Daoy (cell line): ENCODE measurements around the gene LMF2. TPM values are rescaled to one million over a fixed set of nuclear protein-coding genes. Genes with fewer than 3 reads are reported as not detected.

Experiments used
- DNase-seq: peaks from one replicate; pipeline ENCODE4 v3.0.0-alpha.2; 2015; ENCODE audit warnings: low read depth
- total RNA-seq: library from RNA; depleted of rRNA; stranded (reverse); fragments of >200 nt; shearing (Covaris generic); gene quantifications from 2 replicates; pipeline ENCODE4 v1.2.3, GENCODE V29; 2014; rRNA removed

The LMF2 gene, protein sequence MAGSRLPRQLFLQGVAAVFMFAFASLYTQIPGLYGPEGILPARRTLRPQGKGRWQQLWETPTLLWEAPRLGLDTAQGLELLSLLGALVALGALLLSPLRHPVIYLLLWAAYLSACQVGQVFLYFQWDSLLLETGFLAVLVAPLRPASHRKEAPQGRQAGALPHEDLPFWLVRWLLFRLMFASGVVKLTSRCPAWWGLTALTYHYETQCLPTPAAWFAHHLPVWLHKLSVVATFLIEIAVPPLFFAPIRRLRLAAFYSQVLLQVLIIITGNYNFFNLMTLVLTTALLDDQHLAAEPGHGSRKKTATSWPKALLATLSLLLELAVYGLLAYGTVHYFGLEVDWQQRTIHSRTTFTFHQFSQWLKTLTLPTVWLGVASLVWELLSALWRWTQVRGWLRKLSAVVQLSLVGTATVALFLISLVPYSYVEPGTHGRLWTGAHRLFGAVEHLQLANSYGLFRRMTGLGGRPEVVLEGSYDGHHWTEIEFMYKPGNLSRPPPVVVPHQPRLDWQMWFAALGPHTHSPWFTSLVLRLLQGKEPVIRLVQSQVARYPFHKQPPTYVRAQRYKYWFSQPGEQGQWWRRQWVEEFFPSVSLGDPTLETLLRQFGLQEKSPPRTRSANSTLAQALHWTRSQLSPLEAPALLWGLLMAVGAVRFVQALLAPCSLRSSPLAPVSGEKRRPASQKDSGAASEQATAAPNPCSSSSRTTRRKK
- 13.9 and 25.4 TPM in 2 replicates for total RNA-seq

DNA sequence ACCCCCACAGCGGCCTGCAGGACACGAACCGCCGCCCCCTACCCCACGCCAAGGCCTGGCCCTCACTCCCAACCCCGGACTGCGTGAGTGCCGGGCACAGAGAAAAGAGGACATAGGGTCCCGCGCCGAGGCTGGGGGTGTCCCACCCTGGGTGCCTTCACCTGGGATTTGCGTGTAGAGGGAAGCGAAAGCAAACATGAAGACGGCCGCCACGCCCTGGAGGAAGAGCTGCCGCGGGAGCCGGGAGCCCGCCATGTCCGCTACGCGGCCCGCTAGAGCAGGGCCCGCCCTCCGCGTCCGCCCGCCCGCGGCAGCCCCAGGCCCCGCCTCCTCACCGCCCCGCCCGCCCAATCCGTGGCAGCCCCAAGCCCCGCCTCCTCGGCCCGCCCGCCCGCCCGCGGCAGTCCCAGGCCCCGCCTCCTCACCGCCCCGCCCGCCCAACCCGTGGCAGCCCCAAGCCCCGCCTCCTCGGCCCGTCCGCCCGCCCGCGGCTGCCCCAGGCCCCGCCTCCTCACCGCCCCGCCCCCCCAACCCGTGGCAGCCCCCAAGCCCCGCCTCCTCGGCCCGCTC is at the start of gene LMF2:
Gene LMF2 (minus strand): TSS at position 282 of the 570 bp plus-strand sequence. CDS start 27 bp downstream, at position 255.
- DNase-seq: no peak

DNA sequence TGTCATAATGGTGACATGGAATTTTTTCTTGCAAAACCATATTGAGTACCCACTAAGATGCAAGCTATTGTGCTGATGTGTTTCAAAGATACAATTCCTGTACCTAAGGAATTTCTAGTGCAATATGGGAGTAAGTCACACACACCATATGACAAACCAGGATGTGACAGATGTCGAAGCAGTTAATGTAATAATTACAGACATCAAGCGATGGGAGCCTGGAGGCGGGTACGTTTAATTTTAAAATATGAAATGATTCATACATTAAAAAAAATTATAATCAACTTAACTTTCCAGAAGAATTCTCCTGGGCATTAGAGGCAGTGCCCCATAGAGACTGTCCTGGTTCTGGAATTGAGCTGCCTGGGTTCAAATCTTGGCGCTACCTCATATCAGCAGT is 49.2 kb upstream of the LMF2 start:
- no peak for DNase-seq

DNA sequence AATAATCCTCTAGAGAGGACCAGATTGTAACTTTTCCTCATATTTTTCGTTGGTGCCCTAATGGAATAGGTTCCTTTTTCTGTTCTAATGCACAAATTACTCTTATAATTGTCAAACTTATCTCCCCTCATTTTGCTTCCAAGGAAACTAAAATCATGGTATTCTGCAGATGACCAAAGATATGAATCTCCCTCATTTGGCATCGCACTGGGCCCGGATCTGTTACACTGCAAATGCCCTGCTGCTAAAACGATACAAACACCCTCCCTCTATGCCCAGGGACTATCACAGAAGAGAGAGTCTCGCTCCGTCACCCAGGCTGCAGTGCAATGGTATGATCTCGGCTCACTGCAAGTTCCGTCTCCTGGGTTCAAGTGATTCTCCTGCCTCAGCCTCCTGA is 45.8 kb upstream of the LMF2 start:
- DNase-seq: no peak

DNA sequence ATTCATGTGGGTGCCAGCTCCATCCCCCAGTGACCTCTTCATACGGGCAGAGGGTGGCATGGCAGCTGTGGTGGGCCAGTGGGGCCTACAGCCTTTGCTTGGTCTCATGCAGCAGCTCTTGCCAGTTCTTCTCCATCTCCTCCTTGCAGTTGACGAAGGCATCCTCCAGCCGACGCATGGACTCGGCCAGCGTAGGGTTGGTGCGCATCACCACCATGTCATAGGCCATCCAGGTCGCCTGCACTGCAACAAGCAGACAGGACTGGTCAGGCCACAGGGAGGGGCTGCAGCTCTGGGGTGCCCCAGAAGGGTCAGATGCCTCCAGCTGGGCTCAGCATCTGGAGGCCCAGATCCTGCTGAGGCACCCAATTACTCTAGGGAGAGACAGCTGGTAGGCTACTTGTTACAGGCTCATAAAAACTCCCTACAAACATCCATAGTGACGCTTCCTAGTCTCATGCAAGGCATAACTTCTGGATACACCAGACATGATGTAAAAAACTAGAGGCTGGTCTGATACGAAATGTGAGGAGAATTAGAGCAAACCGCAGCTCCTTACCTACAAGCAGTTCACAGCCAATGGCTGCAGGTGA is 43.8 kb upstream of the LMF2 start:
- DNase-seq: no peak

- DNase-seq: no peak
Measured at GRCh38 chr22:50550395-50550794, 42.9 kb upstream of the LMF2 start.

DNA sequence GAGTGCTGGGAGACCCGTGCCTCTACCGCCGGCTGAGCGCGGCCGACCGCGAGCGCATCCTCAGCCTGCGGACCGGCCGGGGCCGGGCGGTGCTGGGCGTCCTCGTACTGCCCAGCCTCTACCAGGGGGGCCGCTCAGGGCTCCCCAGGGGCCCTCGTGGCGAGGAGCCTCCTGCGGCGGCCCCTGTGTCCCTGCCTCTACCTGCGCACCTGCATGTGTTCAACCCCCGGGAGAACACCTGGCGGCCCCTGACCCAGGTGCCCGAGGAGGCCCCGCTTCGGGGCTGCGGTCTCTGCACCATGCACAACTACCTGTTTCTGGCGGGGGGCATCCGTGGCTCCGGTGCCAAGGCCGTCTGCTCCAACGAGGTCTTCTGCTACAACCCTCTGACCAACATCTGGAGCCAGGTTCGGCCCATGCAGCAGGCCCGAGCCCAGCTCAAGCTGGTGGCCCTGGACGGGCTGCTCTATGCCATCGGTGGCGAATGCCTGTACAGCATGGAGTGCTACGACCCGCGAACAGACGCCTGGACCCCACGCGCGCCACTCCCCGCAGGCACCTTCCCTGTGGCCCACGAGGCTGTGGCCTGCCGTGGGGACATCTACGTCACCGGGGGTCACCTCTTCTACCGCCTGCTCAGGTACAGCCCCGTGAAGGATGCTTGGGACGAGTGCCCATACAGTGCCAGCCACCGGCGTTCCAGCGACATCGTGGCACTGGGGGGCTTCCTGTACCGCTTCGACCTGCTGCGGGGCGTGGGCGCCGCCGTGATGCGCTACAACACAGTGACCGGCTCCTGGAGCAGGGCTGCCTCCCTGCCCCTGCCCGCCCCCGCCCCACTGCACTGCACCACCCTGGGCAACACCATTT is 41.7 kb upstream of the LMF2 start:
- DNase-seq: no peak

DNA sequence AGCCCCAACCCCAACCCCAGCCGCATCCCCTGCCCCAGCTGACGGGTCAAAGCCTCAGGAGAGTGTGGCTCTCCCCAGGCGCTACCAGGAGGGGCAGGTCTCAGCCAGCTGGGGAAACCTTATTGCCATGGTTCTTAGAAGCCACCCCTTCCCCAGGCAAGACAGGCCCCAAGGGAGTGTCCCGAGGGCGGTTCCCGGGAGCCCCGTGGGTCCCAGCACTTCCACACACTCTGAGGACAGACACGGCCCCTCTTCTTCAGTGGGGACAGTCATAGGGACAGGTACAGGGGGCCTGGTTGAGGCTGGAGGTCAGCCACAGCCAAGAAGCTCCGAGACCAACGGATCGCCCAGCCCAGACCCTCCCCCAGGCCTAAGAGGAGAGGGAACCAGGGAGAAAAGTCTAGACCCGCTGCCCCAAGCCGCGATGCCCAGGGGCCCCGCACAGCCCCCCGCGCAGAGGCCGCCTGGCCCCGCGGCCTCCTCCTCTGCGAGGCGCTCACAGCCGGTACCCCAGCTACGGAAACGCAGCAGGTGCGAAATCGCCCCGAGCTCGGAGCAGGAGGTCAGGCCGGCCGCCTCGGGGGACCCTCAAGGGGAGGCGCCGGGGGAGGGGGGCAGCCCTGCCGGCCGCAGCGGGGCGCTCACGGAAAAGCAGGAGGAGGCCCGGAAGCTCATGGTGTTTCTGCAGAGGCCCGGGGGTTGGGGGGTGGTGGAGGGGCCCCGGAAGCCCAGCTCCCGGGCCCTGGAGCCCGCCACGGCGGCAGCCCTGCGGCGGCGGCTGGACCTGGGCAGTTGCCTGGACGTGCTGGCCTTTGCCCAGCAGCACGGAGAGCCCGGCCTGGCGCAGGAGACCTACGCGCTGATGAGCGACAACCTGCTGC is 40.8 kb upstream of the LMF2 start:
- no peak for DNase-seq

DNA sequence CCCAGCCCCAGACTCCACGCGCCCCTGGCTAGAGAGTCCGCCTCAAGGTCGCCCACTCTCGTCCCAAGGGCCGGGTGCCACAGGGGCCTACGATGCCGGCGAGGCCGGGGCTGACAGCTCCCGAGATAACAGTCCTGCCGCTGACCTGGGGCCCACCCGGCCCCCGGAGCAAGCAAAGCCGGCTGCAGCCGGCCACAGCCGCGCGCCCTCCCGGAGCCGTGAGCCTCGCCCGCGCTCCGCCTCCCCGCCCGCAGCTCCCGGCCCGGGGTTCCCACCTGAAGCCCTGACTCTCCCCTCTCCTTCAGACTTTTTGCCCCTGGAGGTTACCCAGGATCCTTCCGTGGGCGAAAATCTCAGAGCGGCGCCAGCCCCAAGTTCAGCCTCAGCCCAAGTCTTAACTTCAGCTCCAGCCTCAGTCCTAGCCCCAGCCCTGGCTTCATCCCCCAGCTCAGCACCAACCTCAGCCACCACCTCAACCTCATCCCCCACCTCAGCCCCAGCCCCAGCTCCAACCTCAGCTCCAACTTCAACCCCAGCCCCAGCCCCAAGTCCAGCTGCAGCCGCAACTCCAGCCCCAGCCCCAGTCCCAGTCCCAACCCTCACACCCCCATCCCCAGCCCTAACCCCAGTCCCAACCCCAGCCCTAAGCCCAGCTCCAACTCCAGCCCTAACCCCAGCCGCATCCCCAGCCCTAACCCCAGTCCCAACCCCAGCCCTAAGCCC is 39.9 kb upstream of the LMF2 start:
- DNase-seq: no peak

DNA sequence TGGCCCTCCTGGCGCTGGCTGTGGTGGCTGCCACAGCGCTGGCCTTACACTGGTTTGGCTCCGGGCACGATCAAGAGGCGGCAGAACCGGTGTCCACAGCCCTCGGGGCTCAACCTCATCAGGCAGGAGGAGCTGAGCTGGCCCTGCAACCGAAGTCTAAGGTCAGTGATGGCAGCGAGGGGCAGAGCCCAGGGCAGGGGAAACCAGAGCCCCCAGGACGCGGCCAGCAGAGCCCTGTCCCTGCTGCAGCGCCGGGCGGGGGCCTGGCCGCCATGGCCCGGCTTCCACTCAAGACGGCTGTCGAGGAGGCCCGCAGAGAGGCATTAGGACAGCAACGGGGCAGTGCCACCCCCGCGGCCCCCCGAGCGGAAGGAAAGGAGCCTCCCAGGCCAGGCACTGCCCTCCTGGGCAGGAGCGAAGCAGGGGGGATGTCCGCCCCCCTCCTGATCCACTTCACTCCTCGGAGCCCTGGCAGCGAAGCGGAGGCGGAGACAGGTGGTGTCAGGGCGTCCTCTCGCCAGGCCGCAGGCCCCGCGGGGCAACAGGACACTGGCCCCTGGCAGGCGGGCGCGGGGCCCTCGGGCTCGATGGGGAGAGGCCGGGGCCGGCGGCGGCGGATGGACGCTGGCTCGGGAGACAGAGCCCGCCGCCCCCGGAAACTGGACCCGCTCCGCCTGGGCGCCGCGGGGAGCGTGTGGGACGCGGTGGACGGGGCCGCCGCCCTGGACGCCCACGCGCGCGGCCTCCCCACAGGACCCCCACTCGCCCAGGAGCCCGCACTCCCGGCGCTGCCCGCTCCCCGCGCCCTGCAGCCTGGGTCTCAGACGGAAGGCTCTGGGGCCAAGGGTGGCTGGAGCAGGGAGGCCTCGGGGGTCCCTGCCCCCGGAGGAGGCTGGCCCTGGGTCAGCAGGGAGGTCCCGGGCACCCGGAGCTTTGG is 39.1 kb upstream of the LMF2 start:
- DNase-seq: no peak

DNA sequence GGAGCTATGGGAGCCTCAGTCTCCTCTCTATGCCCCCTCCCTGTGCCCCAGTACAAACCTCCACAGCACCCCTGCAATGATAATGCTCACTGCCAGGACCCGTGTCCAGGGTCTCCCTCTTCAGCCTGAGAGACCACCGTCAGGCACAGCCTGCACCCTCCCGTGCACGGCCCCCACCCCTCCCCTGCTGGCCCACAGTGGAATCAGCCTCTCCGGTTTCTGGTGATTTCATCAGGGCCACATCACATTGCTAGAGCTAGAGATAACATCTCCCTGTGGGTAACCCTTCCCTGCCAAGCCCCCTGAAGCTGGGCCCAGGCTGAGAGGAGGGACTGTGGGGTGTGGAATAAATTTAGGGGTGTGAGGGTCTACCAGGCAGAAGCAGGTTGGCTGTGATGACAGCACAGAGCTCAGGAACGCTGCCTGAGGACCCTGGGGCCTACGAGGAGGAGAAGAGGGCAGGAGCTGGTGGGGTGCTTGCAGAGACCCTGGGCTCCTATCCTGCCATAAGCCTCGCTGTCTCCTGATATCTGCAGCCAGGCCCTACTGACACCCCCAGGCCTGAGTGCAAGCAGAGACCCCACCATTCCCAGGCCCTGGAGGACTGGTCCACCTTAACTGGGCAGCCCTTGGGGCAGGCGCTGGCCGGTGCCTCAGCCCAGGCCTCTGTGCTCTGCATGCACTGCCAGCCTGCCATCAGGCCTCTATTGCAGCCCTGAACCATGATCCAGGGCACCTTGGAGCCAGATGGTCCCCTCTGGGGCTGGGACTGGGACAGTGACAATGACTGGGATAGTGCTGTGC is 38.2 kb upstream of the LMF2 start, which contains the start of gene KLHDC7B:
Gene KLHDC7B (plus strand): TSS at position 378 of the 804 bp plus-strand sequence. CDS start 345 bp downstream, at position 723.
- DNase-seq: no peak

- peak; percentile 25 for DNase-seq
Measured at GRCh38 chr22:50544746-50545253, 37.3 kb upstream of the LMF2 start.

DNA sequence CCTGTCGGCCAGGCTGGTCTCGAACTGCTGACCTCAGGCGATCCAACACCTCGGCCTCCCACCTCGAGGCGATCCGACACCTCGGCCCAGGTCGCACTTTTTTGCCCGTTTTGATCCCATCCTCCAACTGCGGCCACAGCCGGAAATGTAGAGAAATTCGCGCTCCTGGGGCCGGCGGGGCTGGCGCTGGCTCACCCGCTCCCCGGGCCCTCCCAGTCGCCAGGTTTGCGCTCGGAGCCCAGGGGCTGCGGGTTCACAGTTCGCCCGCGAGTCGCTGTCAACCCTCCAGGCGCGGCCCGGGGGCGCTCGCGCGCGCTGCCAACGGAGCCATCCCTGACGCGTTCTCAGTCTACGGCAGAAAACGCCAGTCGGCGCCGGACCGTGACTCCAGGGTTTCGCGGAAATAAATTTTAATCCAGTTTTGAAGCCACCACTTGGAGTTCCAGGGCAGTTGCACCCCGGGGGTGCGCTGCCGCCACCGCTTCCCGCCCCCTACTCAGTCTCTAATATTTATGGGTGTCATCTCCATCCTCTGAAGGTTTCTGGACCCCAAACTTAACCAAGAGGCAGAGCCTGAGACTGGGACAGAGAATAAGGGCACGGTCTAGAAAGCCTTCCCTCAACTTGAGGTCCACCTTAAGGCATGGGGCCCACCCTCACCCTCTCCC is 36.7 kb upstream of the LMF2 start:
- peak; percentile 76 for DNase-seq

- DNase-seq: no peak
Measured at GRCh38 chr22:50542416-50542927, 35.0 kb upstream of the LMF2 start.

DNA sequence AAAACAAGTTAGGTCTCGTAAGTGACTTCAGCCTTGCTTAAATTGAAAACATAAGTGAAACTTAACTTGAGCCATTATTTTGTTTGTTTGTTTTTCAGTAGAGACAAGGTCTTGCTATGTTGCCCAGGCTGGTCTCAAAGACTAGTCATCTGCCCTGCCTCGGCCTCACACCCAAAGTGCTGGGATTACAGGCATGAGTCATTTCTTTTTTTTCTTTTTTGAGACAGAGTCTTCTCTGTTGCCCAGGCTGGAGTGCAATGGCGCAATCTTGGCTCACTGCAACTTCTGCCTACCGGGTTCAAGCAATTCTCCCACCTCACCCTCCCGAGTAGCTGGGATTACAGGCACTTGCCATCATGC is 34.1 kb upstream of the LMF2 start:
- DNase-seq: peak; percentile 78

DNA sequence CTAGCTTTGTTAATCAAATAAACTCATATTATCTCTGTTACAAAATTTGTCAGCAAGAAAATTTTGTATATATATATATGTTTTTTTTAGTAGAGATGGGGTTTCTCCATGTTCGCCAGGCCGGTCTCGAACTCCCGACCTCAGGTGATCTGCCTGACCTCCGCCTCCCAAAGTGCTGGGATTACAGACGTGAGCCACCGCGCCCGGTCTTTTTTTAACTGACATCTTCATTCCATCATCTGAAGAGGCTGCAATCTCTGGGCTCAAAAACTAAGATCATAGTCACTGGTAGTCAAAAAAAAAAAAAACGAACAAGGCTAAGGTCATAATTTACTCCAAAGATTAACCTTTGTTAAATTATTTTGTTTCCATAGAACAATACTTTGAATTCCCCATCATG is 32.9 kb upstream of the LMF2 start:
- no peak for DNase-seq

DNA sequence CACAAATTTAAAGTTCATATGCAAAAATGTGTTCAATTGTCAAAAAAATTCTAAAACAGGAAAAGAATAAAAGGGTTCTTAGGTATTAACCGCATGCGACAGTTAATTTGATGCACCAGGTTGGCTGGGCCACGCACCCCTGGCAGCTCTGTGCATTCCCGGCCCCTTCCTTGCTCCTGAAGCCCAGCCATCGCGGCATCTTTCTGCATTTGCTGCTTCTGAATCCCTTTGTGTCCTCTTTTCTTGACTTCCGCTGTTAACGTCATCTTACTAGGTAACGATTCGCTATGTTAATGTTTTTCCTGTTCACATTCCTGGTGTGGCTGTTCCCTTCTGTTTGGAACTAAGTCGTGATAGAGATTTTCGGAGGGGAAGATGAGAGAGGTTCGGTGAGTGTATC is 30.3 kb upstream of the LMF2 start:
- no peak for DNase-seq

GRCh38 chr22:50536226-50536625 is 28.7 kb upstream of the LMF2 start:
- DNase-seq: no peak
